Measurements from ENCODE around the gene DTD2. TPM values are rescaled to one million over a fixed set of nuclear protein-coding genes. Genes with fewer than 3 reads are reported as not detected.

Gene DTD2
- total RNA-seq, 1 experiment from 2014 or later = 16.7 TPM

DNA sequence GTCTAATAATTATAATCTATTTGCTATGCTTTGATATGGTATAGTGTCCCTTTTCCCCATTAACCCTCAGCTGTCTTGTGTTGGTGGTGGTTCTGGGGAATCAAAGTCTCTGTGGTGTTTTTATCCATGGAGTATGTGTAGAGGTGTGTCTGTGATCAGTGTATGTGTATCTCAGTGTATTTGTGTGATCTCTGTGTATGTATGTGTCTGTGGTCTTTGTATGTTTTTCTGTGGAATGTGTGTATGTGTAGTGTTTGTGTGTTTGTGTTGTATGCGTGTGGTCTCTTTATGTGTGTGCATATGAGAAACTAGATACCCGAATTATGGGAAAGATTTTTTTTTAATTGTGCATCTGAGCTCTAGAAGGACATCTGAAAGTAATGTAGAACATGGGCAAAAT lies 29.5 kb upstream of the DTD2 start:
- no peaks in the 10 kb centered on the region for H3K9me3 Mint-ChIP-seq
- H3K4me1 Mint-ChIP-seq = no peaks in the 10 kb centered on the region
- no peak for DNase-seq (ENCODE audit: low spot score)
- TF ChIP-seq TCF7 (CRISPR knock-in tag; IDR thresholded peaks at IDR 0.05; ENCODE audit: low read depth) = no peak
- no peak for ATAC-seq
- ChIA-PET CTCF (interaction anchor here (0.7 kb wide), 1 partner anchor 192 kb away, joined by 6 read pairs; no protein-coding TSS in a partner anchor), POLR2A (no interaction called here)
- H3K27ac Mint-ChIP-seq = no peak overlapping the region
- no peak overlapping the region for H3K4me3 Mint-ChIP-seq
- no peaks in the 10 kb centered on the region for H3K36me3 Mint-ChIP-seq
- no peaks in the 10 kb centered on the region; the same call in 1 of the 2 replicates for H3K27me3 Mint-ChIP-seq (ENCODE audit: low read depth)

DNA sequence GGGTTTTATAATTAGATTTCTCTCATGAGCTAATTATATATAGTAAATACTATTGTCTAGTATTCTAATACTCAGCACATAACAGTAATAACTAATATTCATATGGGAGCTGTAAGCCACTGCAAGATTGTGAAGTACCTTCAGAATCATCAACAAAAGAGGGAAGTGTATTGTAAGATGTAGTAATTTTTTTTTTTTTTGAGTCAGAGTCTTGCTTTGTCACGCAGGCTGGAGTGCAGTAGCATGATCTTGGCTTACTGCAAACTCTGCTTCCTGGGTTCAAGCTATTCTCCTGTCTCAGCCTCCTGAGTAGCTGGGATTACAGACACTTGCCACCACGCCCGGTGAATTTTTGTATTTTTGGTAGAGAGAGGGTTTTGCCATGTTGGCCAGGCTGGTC lies 27.4 kb upstream of the DTD2 start:
- DNase-seq (ENCODE audit: low spot score) (no peak), ATAC-seq (no peak)
- POLR2A ChIA-PET = no interaction called here
- TF ChIP-seq ZNF671 (CRISPR knock-in tag; IDR thresholded peaks at IDR 0.05) (no peak), CREM (CRISPR knock-in tag; IDR thresholded peaks at IDR 0.05) (no peak), ZNF219 (CRISPR knock-in tag; IDR thresholded peaks at IDR 0.05; ENCODE audit: borderline replicate concordance) (no peak), MYBL2 (CRISPR knock-in tag; IDR thresholded peaks at IDR 0.05) (no peak), SP1 (CRISPR knock-in tag; conservative IDR thresholded peaks at IDR 0.05) (no peak), FOXK1 (CRISPR knock-in tag; IDR thresholded peaks at IDR 0.05) (no peak), KAT7 (CRISPR knock-in tag; IDR thresholded peaks at IDR 0.05; ENCODE audit: borderline replicate concordance) (no peak), TEAD4 (CRISPR knock-in tag; IDR thresholded peaks at IDR 0.05) (no peak), ESRRA (CRISPR knock-in tag; IDR thresholded peaks at IDR 0.05; ENCODE audit: borderline replicate concordance) (no peak), SMAD4 (CRISPR knock-in tag; IDR thresholded peaks at IDR 0.05) (no peak), FOXJ3 (CRISPR knock-in tag; IDR thresholded peaks at IDR 0.05; ENCODE audit: borderline replicate concordance) (no peak), ZNF121 (CRISPR knock-in tag; IDR thresholded peaks at IDR 0.05) (no peak), TEAD1 (CRISPR knock-in tag; IDR thresholded peaks at IDR 0.05) (no peak)
- TF ChIP-seq, protein P1, sequence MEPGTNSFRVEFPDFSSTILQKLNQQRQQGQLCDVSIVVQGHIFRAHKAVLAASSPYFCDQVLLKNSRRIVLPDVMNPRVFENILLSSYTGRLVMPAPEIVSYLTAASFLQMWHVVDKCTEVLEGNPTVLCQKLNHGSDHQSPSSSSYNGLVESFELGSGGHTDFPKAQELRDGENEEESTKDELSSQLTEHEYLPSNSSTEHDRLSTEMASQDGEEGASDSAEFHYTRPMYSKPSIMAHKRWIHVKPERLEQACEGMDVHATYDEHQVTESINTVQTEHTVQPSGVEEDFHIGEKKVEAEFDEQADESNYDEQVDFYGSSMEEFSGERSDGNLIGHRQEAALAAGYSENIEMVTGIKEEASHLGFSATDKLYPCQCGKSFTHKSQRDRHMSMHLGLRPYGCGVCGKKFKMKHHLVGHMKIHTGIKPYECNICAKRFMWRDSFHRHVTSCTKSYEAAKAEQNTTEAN (CRISPR knock-in tag; IDR thresholded peaks at IDR 0.05) = no peak
- TF ChIP-seq, protein P2, sequence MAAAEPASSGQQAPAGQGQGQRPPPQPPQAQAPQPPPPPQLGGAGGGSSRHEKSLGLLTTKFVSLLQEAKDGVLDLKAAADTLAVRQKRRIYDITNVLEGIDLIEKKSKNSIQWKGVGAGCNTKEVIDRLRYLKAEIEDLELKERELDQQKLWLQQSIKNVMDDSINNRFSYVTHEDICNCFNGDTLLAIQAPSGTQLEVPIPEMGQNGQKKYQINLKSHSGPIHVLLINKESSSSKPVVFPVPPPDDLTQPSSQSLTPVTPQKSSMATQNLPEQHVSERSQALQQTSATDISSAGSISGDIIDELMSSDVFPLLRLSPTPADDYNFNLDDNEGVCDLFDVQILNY (CRISPR knock-in tag; IDR thresholded peaks at IDR 0.05) = no peak
- TF ChIP-seq, protein P3, sequence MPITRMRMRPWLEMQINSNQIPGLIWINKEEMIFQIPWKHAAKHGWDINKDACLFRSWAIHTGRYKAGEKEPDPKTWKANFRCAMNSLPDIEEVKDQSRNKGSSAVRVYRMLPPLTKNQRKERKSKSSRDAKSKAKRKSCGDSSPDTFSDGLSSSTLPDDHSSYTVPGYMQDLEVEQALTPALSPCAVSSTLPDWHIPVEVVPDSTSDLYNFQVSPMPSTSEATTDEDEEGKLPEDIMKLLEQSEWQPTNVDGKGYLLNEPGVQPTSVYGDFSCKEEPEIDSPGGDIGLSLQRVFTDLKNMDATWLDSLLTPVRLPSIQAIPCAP (CRISPR knock-in tag; IDR thresholded peaks at IDR 0.05) = no peak
- Mint-ChIP-seq H3K27me3 (ENCODE audit: low read depth) (no peaks in the 10 kb centered on the region; the same call in 1 of the 2 replicates), H3K4me3 (no peak overlapping the region), H3K9me3 (no peaks in the 10 kb centered on the region), H3K4me1 (no peaks in the 10 kb centered on the region), H3K27ac (no peak overlapping the region), H3K36me3 (no peaks in the 10 kb centered on the region)
- CTCF ChIA-PET = interaction anchor here (0.6 kb wide), 1 partner anchor 212 kb away, joined by 5 read pairs; no protein-coding TSS in a partner anchor

DNA sequence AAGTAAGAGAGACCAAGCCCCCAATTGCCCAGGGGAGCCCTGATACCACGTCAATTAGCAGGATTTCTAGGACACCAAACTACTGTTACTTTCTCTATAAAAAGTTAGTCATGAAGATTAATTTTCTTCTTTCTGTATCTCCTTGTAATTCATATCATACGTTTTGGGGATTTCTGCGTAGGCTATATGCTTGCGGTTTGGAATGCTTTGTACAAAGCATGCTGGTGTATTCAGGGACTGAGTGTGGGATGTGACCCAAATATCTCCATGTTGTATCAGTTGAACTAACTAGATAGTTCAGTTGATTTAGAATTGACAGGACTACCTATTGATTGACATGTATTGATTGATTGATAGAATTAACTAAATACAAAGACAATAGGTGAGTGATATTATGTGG lies 22.9 kb upstream of the DTD2 start:
- Mint-ChIP-seq H3K4me1 (no peaks in the 10 kb centered on the region), H3K27me3 (ENCODE audit: low read depth) (peaks cover 7% of the 10 kb centered on the region), H3K9me3 (no peaks in the 10 kb centered on the region), H3K36me3 (no peaks in the 10 kb centered on the region), H3K4me3 (no peak overlapping the region), H3K27ac (no peak overlapping the region)
- TF ChIP-seq JAZF1 (CRISPR knock-in tag; IDR thresholded peaks at IDR 0.05) (no peak), ZNF416 (CRISPR knock-in tag; IDR thresholded peaks at IDR 0.05) (no peak), SMAD3 (CRISPR knock-in tag; IDR thresholded peaks at IDR 0.05; ENCODE audit: borderline replicate concordance) (no peak), ZNF423 (CRISPR knock-in tag; IDR thresholded peaks at IDR 0.05) (no peak), RELA (CRISPR knock-in tag; IDR thresholded peaks at IDR 0.05; ENCODE audit: borderline replicate concordance) (no peak), FOXK1 (CRISPR knock-in tag; IDR thresholded peaks at IDR 0.05) (no peak), IRF2 (CRISPR knock-in tag; IDR thresholded peaks at IDR 0.05; ENCODE audit: borderline replicate concordance, low read depth) (no peak)
- TF ChIP-seq, protein P4, sequence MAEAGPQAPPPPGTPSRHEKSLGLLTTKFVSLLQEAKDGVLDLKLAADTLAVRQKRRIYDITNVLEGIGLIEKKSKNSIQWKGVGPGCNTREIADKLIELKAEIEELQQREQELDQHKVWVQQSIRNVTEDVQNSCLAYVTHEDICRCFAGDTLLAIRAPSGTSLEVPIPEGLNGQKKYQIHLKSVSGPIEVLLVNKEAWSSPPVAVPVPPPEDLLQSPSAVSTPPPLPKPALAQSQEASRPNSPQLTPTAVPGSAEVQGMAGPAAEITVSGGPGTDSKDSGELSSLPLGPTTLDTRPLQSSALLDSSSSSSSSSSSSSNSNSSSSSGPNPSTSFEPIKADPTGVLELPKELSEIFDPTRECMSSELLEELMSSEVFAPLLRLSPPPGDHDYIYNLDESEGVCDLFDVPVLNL (CRISPR knock-in tag; IDR thresholded peaks at IDR 0.05; ENCODE audit: borderline replicate concordance, low read depth) = no peak
- TF ChIP-seq, protein P5, sequence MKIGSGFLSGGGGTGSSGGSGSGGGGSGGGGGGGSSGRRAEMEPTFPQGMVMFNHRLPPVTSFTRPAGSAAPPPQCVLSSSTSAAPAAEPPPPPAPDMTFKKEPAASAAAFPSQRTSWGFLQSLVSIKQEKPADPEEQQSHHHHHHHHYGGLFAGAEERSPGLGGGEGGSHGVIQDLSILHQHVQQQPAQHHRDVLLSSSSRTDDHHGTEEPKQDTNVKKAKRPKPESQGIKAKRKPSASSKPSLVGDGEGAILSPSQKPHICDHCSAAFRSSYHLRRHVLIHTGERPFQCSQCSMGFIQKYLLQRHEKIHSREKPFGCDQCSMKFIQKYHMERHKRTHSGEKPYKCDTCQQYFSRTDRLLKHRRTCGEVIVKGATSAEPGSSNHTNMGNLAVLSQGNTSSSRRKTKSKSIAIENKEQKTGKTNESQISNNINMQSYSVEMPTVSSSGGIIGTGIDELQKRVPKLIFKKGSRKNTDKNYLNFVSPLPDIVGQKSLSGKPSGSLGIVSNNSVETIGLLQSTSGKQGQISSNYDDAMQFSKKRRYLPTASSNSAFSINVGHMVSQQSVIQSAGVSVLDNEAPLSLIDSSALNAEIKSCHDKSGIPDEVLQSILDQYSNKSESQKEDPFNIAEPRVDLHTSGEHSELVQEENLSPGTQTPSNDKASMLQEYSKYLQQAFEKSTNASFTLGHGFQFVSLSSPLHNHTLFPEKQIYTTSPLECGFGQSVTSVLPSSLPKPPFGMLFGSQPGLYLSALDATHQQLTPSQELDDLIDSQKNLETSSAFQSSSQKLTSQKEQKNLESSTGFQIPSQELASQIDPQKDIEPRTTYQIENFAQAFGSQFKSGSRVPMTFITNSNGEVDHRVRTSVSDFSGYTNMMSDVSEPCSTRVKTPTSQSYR (CRISPR knock-in tag; IDR thresholded peaks at IDR 0.05) = no peak
- TF ChIP-seq, protein P6, sequence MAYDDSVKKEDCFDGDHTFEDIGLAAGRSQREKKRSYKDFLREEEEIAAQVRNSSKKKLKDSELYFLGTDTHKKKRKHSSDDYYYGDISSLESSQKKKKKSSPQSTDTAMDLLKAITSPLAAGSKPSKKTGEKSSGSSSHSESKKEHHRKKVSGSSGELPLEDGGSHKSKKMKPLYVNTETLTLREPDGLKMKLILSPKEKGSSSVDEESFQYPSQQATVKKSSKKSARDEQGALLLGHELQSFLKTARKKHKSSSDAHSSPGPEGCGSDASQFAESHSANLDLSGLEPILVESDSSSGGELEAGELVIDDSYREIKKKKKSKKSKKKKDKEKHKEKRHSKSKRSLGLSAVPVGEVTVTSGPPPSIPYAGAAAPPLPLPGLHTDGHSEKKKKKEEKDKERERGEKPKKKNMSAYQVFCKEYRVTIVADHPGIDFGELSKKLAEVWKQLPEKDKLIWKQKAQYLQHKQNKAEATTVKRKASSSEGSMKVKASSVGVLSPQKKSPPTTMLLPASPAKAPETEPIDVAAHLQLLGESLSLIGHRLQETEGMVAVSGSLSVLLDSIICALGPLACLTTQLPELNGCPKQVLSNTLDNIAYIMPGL (CRISPR knock-in tag; IDR thresholded peaks at IDR 0.05) = no peak
- POLR2A ChIA-PET = no interaction called here
- no peak for ATAC-seq
- no peak for DNase-seq (ENCODE audit: low spot score)
- CTCF ChIA-PET = no interaction called here
